K562 (cell line): ENCODE data around the gene ENTREP3. TPM values are rescaled to one million over a fixed set of nuclear protein-coding genes. Genes with fewer than 3 reads are reported as not detected.

ENCODE experiments used
- ARID3B ChIP-seq: fragments of 250-450 bp; sonication (Bioruptor Pico); IDR thresholded peaks from 2 replicates; pipeline ENCODE4 v1.4.0; 2020; ENCODE audit warnings: borderline replicate concordance
- BDP1 ChIP-seq: IDR thresholded peaks from 3 replicates; pipeline ENCODE4 v1.6.1; 2011; ENCODE audit not compliant: insufficient read length, insufficient read depth
- BRD9 ChIP-seq: fragments of 450-650 bp; IDR thresholded peaks from 2 replicates; pipeline ENCODE4 v1.6.1; 2018; ENCODE audit warnings: low read depth; ENCODE audit not compliant: partially characterized antibody
- CTBP1 ChIP-seq: fragments of 450-650 bp; IDR thresholded peaks from 2 replicates; pipeline ENCODE4 v1.6.1; 2016; ENCODE audit warnings: borderline replicate concordance
- DDX20 ChIP-seq: fragments of 450-650 bp; IDR thresholded peaks from 2 replicates; pipeline ENCODE4 v1.6.1; 2016; ENCODE audit warnings: missing genetic modification characterization, low read depth, mild to moderate bottlenecking, missing compliant biosample characterization, moderate library complexity
- FOXK2 ChIP-seq, 2 experiments: fragments of 450-650 bp; IDR thresholded peaks in 1 of 2; conservative IDR thresholded peaks in 1 of 2; 2 replicates each; pipeline ENCODE4 v1.6.1; 2016; ENCODE audit warnings: low read depth in 2 of 2, mild to moderate bottlenecking in 1 of 2
- FOXP1 ChIP-seq: sonication (generic); formaldehyde crosslinking; IDR thresholded peaks from 2 replicates; pipeline ENCODE4 v1.8.0; 2022; ENCODE audit warnings: mild to moderate bottlenecking, missing genetic modification reagents
- GABPA ChIP-seq: fragments of 200-800 bp; sonication (Bioruptor generic); conservative IDR thresholded peaks from 2 replicates; pipeline ENCODE4 v1.6.1; 2016; ENCODE audit warnings: low read depth, missing genetic modification characterization, missing compliant biosample characterization
- HOXB6 ChIP-seq: fragments of 250-450 bp; sonication (Bioruptor Pico); IDR thresholded peaks from 2 replicates; pipeline ENCODE4 v1.5.1; 2022; ENCODE audit warnings: mild to moderate bottlenecking, borderline replicate concordance
- KDM4B ChIP-seq, 2 experiments: fragments of 450-650 bp in 1 of 2; sonication (generic) in 1 of 2; IDR thresholded peaks; 2 replicates each; pipeline ENCODE4 v1.6.1; 2016 to 2017; ENCODE audit warnings: borderline replicate concordance in 2 of 2, antibody characterized with exemption in 1 of 2, low read depth in 1 of 2, mild to moderate bottlenecking in 1 of 2
- KHSRP ChIP-seq: fragments of 450-650 bp; IDR thresholded peaks from 2 replicates; pipeline ENCODE4 v1.6.1; 2017
- KLF13 ChIP-seq: fragments of 450-650 bp; IDR thresholded peaks from 2 replicates; pipeline ENCODE4 v1.6.1; 2016; ENCODE audit warnings: missing genetic modification characterization, low read depth, mild to moderate bottlenecking, missing compliant biosample characterization, moderate library complexity, borderline replicate concordance
- LEF1 ChIP-seq: fragments of 450-650 bp; IDR thresholded peaks from 2 replicates; pipeline ENCODE4 v1.6.1; 2016; ENCODE audit warnings: mild to moderate bottlenecking
- RBBP5 ChIP-seq: fragments of 200-600 bp; sonication (generic); IDR thresholded peaks from 2 replicates; pipeline ENCODE4 v1.6.1; 2012; ENCODE audit warnings: borderline replicate concordance, mild to moderate bottlenecking, low read length, control low read depth, inconsistent platforms; ENCODE audit not compliant: insufficient read depth, poor library complexity, severe bottlenecking
- RCOR1 ChIP-seq, 2 experiments: IDR thresholded peaks; 2 replicates each; pipeline ENCODE4 v1.6.1; 2012; ENCODE audit warnings: low read depth in 2 of 2, low read length in 2 of 2, borderline replicate concordance in 1 of 2, improper control_type of control experiment in 1 of 2
- RFX5 ChIP-seq: IDR thresholded peaks from 2 replicates; pipeline ENCODE4 v1.6.1; 2011; ENCODE audit warnings: low read depth, mild to moderate bottlenecking, improper control_type of control experiment, low read length
- RFX7 ChIP-seq: fragments of 250-450 bp; sonication (Bioruptor Pico); IDR thresholded peaks from 2 replicates; pipeline ENCODE4 v1.5.1; 2021; ENCODE audit warnings: mild to moderate bottlenecking
- SMAD1 ChIP-seq: fragments of 150-350 bp; IDR thresholded peaks from 2 replicates; pipeline ENCODE4 v1.6.1; 2014; ENCODE audit warnings: low read length, low read depth; ENCODE audit not compliant: partially characterized antibody
- SMARCE1 ChIP-seq: fragments of 450-650 bp; IDR thresholded peaks from 2 replicates; pipeline ENCODE4 v1.7.1; 2016; ENCODE audit warnings: mild to moderate bottlenecking
- TCF3 ChIP-seq: sonication (generic); formaldehyde crosslinking; IDR thresholded peaks from 2 replicates; pipeline ENCODE4 v1.4.0; 2020; ENCODE audit warnings: mild to moderate bottlenecking, missing genetic modification reagents
- ZBTB7A ChIP-seq: IDR thresholded peaks from 2 replicates; pipeline ENCODE4 v1.6.1; 2011; ENCODE audit warnings: low read depth, mild to moderate bottlenecking, low read length, moderate library complexity, borderline replicate concordance; ENCODE audit not compliant: control insufficient read depth
- ZFP1 ChIP-seq: fragments of 450-650 bp; formaldehyde crosslinking; IDR thresholded peaks from 2 replicates; pipeline ENCODE4 v1.4.0; 2020; ENCODE audit warnings: mild to moderate bottlenecking, mixed read lengths
- ZNF23 ChIP-seq: fragments of 250-450 bp; sonication (Bioruptor Pico); IDR thresholded peaks from 2 replicates; pipeline ENCODE4 v1.4.0; 2020; ENCODE audit warnings: mild to moderate bottlenecking
- polyA plus RNA-seq, 8 experiments: library from polyadenylated mRNA; depleted of rRNA in 4 of 8; stranded (reverse) in 5 of 8; unstranded in 3 of 8; fragments of >200 nt; fragmentation: Nextera tagmentation in 2 of 8; fragmentation: Illumina TruSeq in 1 of 8; extraction: Ambion mirVana in 2 of 8; extraction: Trizol in 1 of 8; gene quantifications; 2 replicates each; pipeline versions ENCODE4 v1.2.1 to v1.2.3, GENCODE V29; 2011 to 2014; ENCODE audit warnings: inconsistent platforms in 1 of 8, missing spikeins in 1 of 8
- total RNA-seq, 7 experiments: library from RNA; depleted of rRNA in 6 of 7; stranded (reverse); fragments of >200 nt in 6 of 7; fragmentation: Illumina TruSeq in 2 of 7; extraction: Trizol in 2 of 7; gene quantifications; 2 replicates each; pipeline versions ENCODE4 v1.2.1 to v1.2.3, GENCODE V29; 2011 to 2021; ENCODE audit warnings: low replicate concordance in 1 of 7
- TF ChIP-seq, protein P1 (sequence below): fragments of 250-450 bp; sonication (Bioruptor Pico); IDR thresholded peaks from 2 replicates; pipeline ENCODE4 v1.4.0; 2020; ENCODE audit warnings: mild to moderate bottlenecking, moderate library complexity, borderline replicate concordance

The ENTREP3 gene
- total and polyA plus RNA-seq, 9 of the 15 experiments (the other 6 are each of a cell fraction or from before 2014, with no cell fraction given): 1.9 to 41.8 (median 5.9) TPM

GRCh38 chr1:155206891-155207805 lies 48.1 kb downstream of the ENTREP3 start (continued):
- TF ChIP-seq RFX5 (no peak), KHSRP (no peak), RCOR1 (IDR thresholded peaks at IDR 0.05; ENCODE audit: borderline replicate concordance in 1 of 2, low read depth in 2 of 2, low read length in 2 of 2) (peak in 1 of 2 experiments; percentile 56; a peak in 2 of 4 replicates), GABPA (no peak), BRD9 (peak; percentile 58), BDP1 (no peak), RBBP5 (no peak), TCF3 (CRISPR knock-in tag) (peak; percentile 31; the same call in 1 of the 2 replicates), LEF1 (no peak), KDM4B (IDR thresholded peaks at IDR 0.05; ENCODE audit: borderline replicate concordance in 2 of 2, low read depth in 1 of 2) (no peak), FOXK2 (conservative IDR thresholded peaks at IDR 0.05 in 1 of 2, IDR thresholded peaks at IDR 0.05 in 1 of 2; ENCODE audit: low read depth in 2 of 2) (peak; percentile 47 to 49; a peak in 1 of 4 replicates), SMARCE1 (no peak), RFX7 (CRISPR knock-in tag) (no peak), CTBP1 (peak; percentile 68), ZNF23 (CRISPR knock-in tag) (no peak), ZBTB7A (0 out of 2 replicates have a peak, but pooled peaks have one; percentile 38), FOXP1 (CRISPR knock-in tag) (no peak), ZFP1 (CRISPR knock-in tag) (no peak), ARID3B (CRISPR knock-in tag) (no peak), HOXB6 (CRISPR knock-in tag) (no peak), DDX20 (tag) (no peak), SMAD1 (no peak), KLF13 (no peak)
- TF ChIP-seq, protein P1, sequence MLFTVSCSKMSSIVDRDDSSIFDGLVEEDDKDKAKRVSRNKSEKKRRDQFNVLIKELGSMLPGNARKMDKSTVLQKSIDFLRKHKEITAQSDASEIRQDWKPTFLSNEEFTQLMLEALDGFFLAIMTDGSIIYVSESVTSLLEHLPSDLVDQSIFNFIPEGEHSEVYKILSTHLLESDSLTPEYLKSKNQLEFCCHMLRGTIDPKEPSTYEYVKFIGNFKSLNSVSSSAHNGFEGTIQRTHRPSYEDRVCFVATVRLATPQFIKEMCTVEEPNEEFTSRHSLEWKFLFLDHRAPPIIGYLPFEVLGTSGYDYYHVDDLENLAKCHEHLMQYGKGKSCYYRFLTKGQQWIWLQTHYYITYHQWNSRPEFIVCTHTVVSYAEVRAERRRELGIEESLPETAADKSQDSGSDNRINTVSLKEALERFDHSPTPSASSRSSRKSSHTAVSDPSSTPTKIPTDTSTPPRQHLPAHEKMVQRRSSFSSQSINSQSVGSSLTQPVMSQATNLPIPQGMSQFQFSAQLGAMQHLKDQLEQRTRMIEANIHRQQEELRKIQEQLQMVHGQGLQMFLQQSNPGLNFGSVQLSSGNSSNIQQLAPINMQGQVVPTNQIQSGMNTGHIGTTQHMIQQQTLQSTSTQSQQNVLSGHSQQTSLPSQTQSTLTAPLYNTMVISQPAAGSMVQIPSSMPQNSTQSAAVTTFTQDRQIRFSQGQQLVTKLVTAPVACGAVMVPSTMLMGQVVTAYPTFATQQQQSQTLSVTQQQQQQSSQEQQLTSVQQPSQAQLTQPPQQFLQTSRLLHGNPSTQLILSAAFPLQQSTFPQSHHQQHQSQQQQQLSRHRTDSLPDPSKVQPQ (CRISPR knock-in tag): no peak
